ENCODE results near the gene MRTFA. TPM values are rescaled to one million over a fixed set of nuclear protein-coding genes. Genes with fewer than 3 reads are reported as not detected.

The MRTFA gene
- total RNA-seq, 4 donors from 2014 or later, result 81.4 to 210 (median 122) TPM

GRCh38 chr22:40612291-40612751 is 24.2 kb downstream of the MRTFA start:
- 70 to 71% methylated on average over 4 of the region's 4 CpGs for WGBS, 2 donors
- peaks cover 24 to 29% of the 10 kb centered on the region in 2 donors for H3K4me1 ChIP-seq

GRCh38 chr22:40611606-40612005 is 24.9 kb downstream of the MRTFA start:
- Histone ChIP-seq H3K27me3 (no peaks in the 10 kb centered on the region), H3K36me3 (no peaks in the 10 kb centered on the region), H3K4me1 (peaks cover 31 to 37% of the 10 kb centered on the region in 2 donors), H3K9me3 (no peaks in the 10 kb centered on the region), H3K27ac (no peak overlapping the region), H3K4me3 (replicated peaks in 1 of 3) (no peak overlapping the region)
- no peak for DNase-seq
- TF ChIP-seq CTCF (IDR thresholded peaks at IDR 0.05), result no peak
- no peak for TF ChIP-seq POLR2A (IDR thresholded peaks at IDR 0.05)
- intact Hi-C loops (cut with DNase I), result no loop called here

More at GRCh38 chr22:40612291-40612751, 24.2 kb downstream of the MRTFA start:
- no peaks in the 10 kb centered on the region for H3K36me3 ChIP-seq
- no peak overlapping the region for H3K4me3 ChIP-seq (replicated peaks in 1 of 3)
- H3K27ac ChIP-seq, result no peak overlapping the region
- no peaks in the 10 kb centered on the region for H3K9me3 ChIP-seq
- TF ChIP-seq POLR2A (IDR thresholded peaks at IDR 0.05) (no peak), CTCF (IDR thresholded peaks at IDR 0.05) (no peak)
- H3K27me3 ChIP-seq, result no peaks in the 10 kb centered on the region
- intact Hi-C loops (cut with DNase I), result no loop called here
- DNase-seq, result no peak

GRCh38 chr22:40610329-40610850 is 26.1 kb downstream of the MRTFA start:
- TF ChIP-seq CTCF (IDR thresholded peaks at IDR 0.05) (no peak), POLR2A (IDR thresholded peaks at IDR 0.05) (no peak)
- no peak overlapping the region for H3K27ac ChIP-seq
- no peaks in the 10 kb centered on the region for H3K9me3 ChIP-seq
- H3K36me3 ChIP-seq, result no peaks in the 10 kb centered on the region
- no peak overlapping the region for H3K4me3 ChIP-seq (replicated peaks in 1 of 3)
- intact Hi-C loops (cut with DNase I), result no loop called here
- H3K27me3 ChIP-seq, result no peaks in the 10 kb centered on the region
- no peak for DNase-seq
- 92 to 95% methylated on average over 1 of the region's 1 CpG for WGBS, 2 donors
- H3K4me1 ChIP-seq, result peaks cover 43 to 49% of the 10 kb centered on the region in 2 donors

GRCh38 chr22:40609216-40609615 is 27.3 kb downstream of the MRTFA start:
- no peak for DNase-seq
- intact Hi-C loops (cut with DNase I), result no loop called here
- Histone ChIP-seq H3K36me3 (no peaks in the 10 kb centered on the region), H3K27me3 (no peaks in the 10 kb centered on the region), H3K9me3 (no peaks in the 10 kb centered on the region), H3K4me1 (peaks cover 48 to 53% of the 10 kb centered on the region in 2 donors), H3K4me3 (replicated peaks in 1 of 3) (no peak overlapping the region), H3K27ac (no peak overlapping the region)
- 80 to 87% methylated on average over 3 of the region's 3 CpGs for WGBS, 2 donors
- TF ChIP-seq CTCF (IDR thresholded peaks at IDR 0.05) (no peak), POLR2A (IDR thresholded peaks at IDR 0.05) (no peak)

GRCh38 chr22:40607506-40607905 is 29.0 kb downstream of the MRTFA start:
- Histone ChIP-seq H3K36me3 (no peaks in the 10 kb centered on the region), H3K4me3 (replicated peaks in 1 of 3) (no peak overlapping the region), H3K27me3 (no peaks in the 10 kb centered on the region), H3K4me1 (peaks cover 50 to 54% of the 10 kb centered on the region in 2 donors), H3K9me3 (no peaks in the 10 kb centered on the region), H3K27ac (peak overlapping the region; percentile 78 to 83 (median 79))
- DNase-seq, result no peak
- intact Hi-C loops (cut with DNase I), result no loop called here
- TF ChIP-seq CTCF (IDR thresholded peaks at IDR 0.05) (no peak), POLR2A (IDR thresholded peaks at IDR 0.05) (no peak)
- 62 to 83% methylated on average over 1 of the region's 1 CpG for WGBS, 2 donors

Measured in thyroid gland (tissue), 4 donors.